Psoas muscle (tissue), 8 donors: ENCODE results near the gene BBX. TPM values are rescaled to one million over a fixed set of nuclear protein-coding genes. Genes with fewer than 3 reads are reported as not detected.

Experiments
- ATAC-seq, 4 donors: fragments of 200-7000 bp; cut with Tn5 transposase; one replicate each; pipeline ENCODE4 v1.9.1; 2020; ENCODE audit warnings: moderate library complexity in 3 of 4, mild to moderate bottlenecking in 2 of 4
- DNase-seq, 2 donors: peaks; one replicate each; pipeline ENCODE4 v3.0.0-alpha.2; 2020
- H3K27ac ChIP-seq: fragments of 200-600 bp; one replicate; pipeline ENCODE4 v1.8.0; 2022
- H3K27me3 ChIP-seq, 3 donors: fragments of 200-600 bp in 1 of 3; one replicate each; pipeline versions ENCODE4 v1.6.1 to v1.8.0; 2013 to 2022; ENCODE audit warnings: low read length in 2 of 3, mild to moderate bottlenecking in 2 of 3, moderate library complexity in 1 of 3; ENCODE audit not compliant: insufficient read depth in 3 of 3
- H3K36me3 ChIP-seq, 2 donors: fragments of 200-600 bp in 1 of 2; one replicate each; pipeline versions ENCODE4 v1.6.1 to v1.8.0; 2013 to 2022; ENCODE audit warnings: low read depth in 1 of 2, mild to moderate bottlenecking in 1 of 2, moderate library complexity in 1 of 2; ENCODE audit not compliant: insufficient read depth in 1 of 2
- H3K4me1 ChIP-seq: fragments of 200-600 bp; one replicate; pipeline ENCODE4 v1.8.0; 2022
- H3K4me3 ChIP-seq: fragments of 200-600 bp; one replicate; pipeline ENCODE4 v1.8.0; 2022; ENCODE audit warnings: mild to moderate bottlenecking
- H3K9me3 ChIP-seq: fragments of 200-600 bp; one replicate; pipeline ENCODE4 v1.8.0; 2022
- CTCF ChIP-seq: fragments of 200-600 bp; IDR thresholded peaks from one replicate; pipeline ENCODE4 v1.8.0; 2022; ENCODE audit warnings: antibody characterized with exemption
- WGBS, 3 donors: extraction: QIAGEN DNeasy Blood & Tissue Kit; methylation state at CpG; one replicate each; pipeline versions ENCODE4 v1.1.6 to v1.1.7; 2013; 5-methylcytosine and 5-hydroxymethylcytosine counted together
- intact Hi-C, 2 donors: fragments of 100-400 bp; cut with DNase I; formaldehyde crosslinking; loops; one replicate each; pipeline versions ENCODE4 v1.11.0 to v1.14.2; 2022
- polyA plus RNA-seq, 3 donors: library from polyadenylated mRNA; stranded (reverse); fragments of 200-250 nt; gene quantifications; one replicate each; pipeline ENCODE4 v1.2.3, GENCODE V29; 2013
- total RNA-seq, 4 donors: library from RNA; stranded (reverse); fragmentation: NEBNext Ultra II Directional in 2 of 4; extraction: Animal tissue kit (Norgen Biotek cat#: 25700) in 2 of 4; gene quantifications; one replicate each; pipeline versions ENCODE4 v1.2.1 to v1.2.4, GENCODE V29; 2021 to 2023
- donor health status: healthy with polysubstance abuse.
- donor health status: DM: no; HTN: no; CAD: no; lungs with moderate emphysema.
- donor health status: Bipolar disorder and iron deficiency.
- donor health status: healthy.
- donor health status: DM: yes; HTN: yes; CAD: no.
- donor health status: DM: no; HTN: no; CAD: no.
- donor health status: DM: no; HTN: no; CAD: no.
- donor health status: DM: yes; HTN: yes; CAD: no.

BBX gene
- total and polyA plus RNA-seq, 7 donors: 2.2 to 30.4 (median 16.2) TPM

- intact Hi-C loops: loop anchor here in 1 of 2 donors (5.0 kb wide), 1 partner anchor 611 kb away; no protein-coding TSS in a partner anchor
- DNase-seq (no peak), ATAC-seq (no peak)
- WGBS, 3 donors: 63 to 78% (median 71%) methylated on average over 5 of the region's 5 CpGs
- H3K4me1 ChIP-seq: no peaks in the 10 kb centered on the region
- H3K27ac ChIP-seq: no peak overlapping the region
- no peaks in the 10 kb centered on the region for H3K9me3 ChIP-seq
- no peaks in the 10 kb centered on the region for H3K27me3 ChIP-seq
- no peak overlapping the region for H3K4me3 ChIP-seq
- no peak for TF ChIP-seq CTCF
- H3K36me3 ChIP-seq: no peaks in the 10 kb centered on the region
These were observed 315.3 kb downstream of the BBX start for GRCh38 chr3:107837895-107838612.

- no peaks in the 10 kb centered on the region for H3K27me3 ChIP-seq
- 45 to 64% (median 45%) methylated on average over 4 of the region's 4 CpGs for WGBS, 3 donors
- intact Hi-C loops: no loop called here
- ATAC-seq (no peak), DNase-seq (no peak)
- no peaks in the 10 kb centered on the region for H3K9me3 ChIP-seq
- H3K27ac ChIP-seq: no peak overlapping the region
- H3K4me1 ChIP-seq: no peaks in the 10 kb centered on the region
- TF ChIP-seq CTCF: no peak
- H3K36me3 ChIP-seq: no peaks in the 10 kb centered on the region
- no peak overlapping the region for H3K4me3 ChIP-seq
These were observed 319.1 kb downstream of the BBX start for GRCh38 chr3:107841831-107842230.

GRCh38 chr3:107842940-107843339 lies 320.2 kb downstream of the BBX start:
- DNase-seq (no peak), ATAC-seq (no peak)
- Histone ChIP-seq H3K4me1 (no peaks in the 10 kb centered on the region), H3K4me3 (no peak overlapping the region), H3K9me3 (no peaks in the 10 kb centered on the region), H3K27ac (no peak overlapping the region), H3K27me3 (no peaks in the 10 kb centered on the region), H3K36me3 (no peaks in the 10 kb centered on the region)
- no peak for TF ChIP-seq CTCF
- WGBS, 3 donors: 88 to 93% (median 90%) methylated on average over 8 of the region's 8 CpGs
- intact Hi-C loops: no loop called here

- Histone ChIP-seq H3K27ac (no peak overlapping the region), H3K36me3 (no peaks in the 10 kb centered on the region), H3K9me3 (no peaks in the 10 kb centered on the region), H3K4me3 (no peak overlapping the region), H3K4me1 (no peaks in the 10 kb centered on the region), H3K27me3 (peaks cover 0 to 2% (median 0%) of the 10 kb centered on the region in 3 donors)
- intact Hi-C loops: no loop called here
- ATAC-seq (no peak), DNase-seq (no peak)
- 74 to 77% (median 75%) methylated on average over 11 of the region's 11 CpGs for WGBS, 3 donors
- no peak for TF ChIP-seq CTCF
These were observed 322.9 kb downstream of the BBX start for GRCh38 chr3:107845380-107846278.
